NB4 (cell line): Measurements from ENCODE around the gene PPP1R3D.
"Not testable (repeated sequence)": the region's sequence is repeated elsewhere in the genome, so short reads cannot be mapped to it uniquely, and the experiment has no call there.

Experiments used
- DNase-seq: peaks from one replicate; pipeline ENCODE4 v3.0.0; 2010; ENCODE audit warnings: low read depth
- H3K4me3 ChIP-seq: one replicate; pipeline ENCODE4 v1.5.1; 2011; ENCODE audit warnings: mild to moderate bottlenecking, low read depth, low read length, moderate library complexity
- CTCF ChIP-seq: IDR thresholded peaks from one replicate; pipeline ENCODE4 v1.5.1; 2012; ENCODE audit warnings: low read depth, low read length
- MAX ChIP-seq: IDR thresholded peaks from 2 replicates; pipeline ENCODE4 v1.6.1; 2011; ENCODE audit warnings: low read depth, low read length
- MYC ChIP-seq: IDR thresholded peaks from 2 replicates; pipeline ENCODE4 v1.6.1; 2011; ENCODE audit warnings: low read depth, low read length
- POLR2A ChIP-seq: IDR thresholded peaks from 2 replicates; pipeline ENCODE4 v1.6.1; 2011; ENCODE audit warnings: mild to moderate bottlenecking; ENCODE audit not compliant: insufficient read length; ENCODE audit errors: extremely low read depth

The PPP1R3D gene

GRCh38 chr20:59911041-59911440 is 29.1 kb downstream of the PPP1R3D start:
- no peak for DNase-seq
- no peak overlapping the region for H3K4me3 ChIP-seq
- no peak for TF ChIP-seq POLR2A
- TF ChIP-seq MAX = no peak
- TF ChIP-seq CTCF = no peak
- TF ChIP-seq MYC = no peak

- H3K4me3 ChIP-seq = no peak overlapping the region
- no peak for DNase-seq
- TF ChIP-seq POLR2A (no peak), CTCF (no peak), MAX (no peak), MYC (no peak)
Measured at GRCh38 chr20:59908855-59909254, 31.2 kb downstream of the PPP1R3D start.

GRCh38 chr20:59903621-59904020 is 36.5 kb downstream of the PPP1R3D start:
- no peak for DNase-seq
- no peak for TF ChIP-seq POLR2A
- no peak for TF ChIP-seq MYC
- no peak for TF ChIP-seq CTCF
- no peak for TF ChIP-seq MAX
- H3K4me3 ChIP-seq = no peak overlapping the region

GRCh38 chr20:59902470-59902869 is 37.6 kb downstream of the PPP1R3D start:
- DNase-seq = no peak
- H3K4me3 ChIP-seq = no peak overlapping the region
- TF ChIP-seq MYC = no peak
- TF ChIP-seq CTCF = no peak
- TF ChIP-seq POLR2A = no peak
- TF ChIP-seq MAX = no peak

GRCh38 chr20:59895908-59896307 is 44.2 kb downstream of the PPP1R3D start:
- no peak overlapping the region for H3K4me3 ChIP-seq
- no peak for TF ChIP-seq MYC
- TF ChIP-seq MAX = no peak
- no peak for TF ChIP-seq CTCF
- no peak for TF ChIP-seq POLR2A

GRCh38 chr20:59891581-59891980 is 48.5 kb downstream of the PPP1R3D start:
- TF ChIP-seq CTCF (no peak), POLR2A (no peak), MAX (no peak), MYC (no peak)
- no peak for DNase-seq
- no peak overlapping the region for H3K4me3 ChIP-seq

More at GRCh38 chr20:59895908-59896307, 44.2 kb downstream of the PPP1R3D start:
- no peak for DNase-seq

GRCh38 chr20:59890035-59890434 is 50.1 kb downstream of the PPP1R3D start:
- not testable (repeated sequence) for H3K4me3 ChIP-seq, DNase-seq
